NCI-H2196 (cell line): Measurements from ENCODE around the gene BEND2.

ENCODE experiments used
- DNase-seq: peaks from one replicate; lab custom pipeline; 2025; ENCODE audit not compliant: unreplicated experiment; lab: John Stamatoyannopoulos, UW

BEND2 gene

GRCh38 chrX:18146009-18146408 lies 74.7 kb downstream of the BEND2 start:
- no peak for DNase-seq

- DNase-seq = no peak
These were observed 83.9 kb downstream of the BEND2 start for GRCh38 chrX:18136816-18137215.

- DNase-seq = no peak
These were observed 87.1 kb downstream of the BEND2 start for GRCh38 chrX:18133605-18134004.

DNA sequence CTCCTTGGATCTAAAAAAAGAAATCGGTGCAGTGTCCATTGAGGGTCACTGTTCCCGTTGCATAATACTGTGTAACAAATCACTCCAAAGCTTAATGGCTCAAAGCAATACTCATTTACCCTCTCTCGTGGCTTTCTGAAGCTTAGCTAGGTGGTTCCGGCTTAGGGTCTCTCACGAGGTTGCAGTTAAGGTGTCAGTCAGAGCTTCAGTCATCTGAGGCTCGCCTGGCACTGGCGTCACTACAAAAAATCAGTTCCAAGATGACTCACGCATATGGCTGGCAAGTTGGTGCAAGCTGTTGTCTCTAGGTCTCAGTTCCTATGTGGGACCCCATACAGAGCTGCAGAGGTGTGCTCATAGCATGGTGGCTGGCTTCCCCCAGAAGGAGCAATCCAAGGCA lies 91.0 kb downstream of the BEND2 start:
- DNase-seq = no peak

GRCh38 chrX:18126971-18127370 lies 93.7 kb downstream of the BEND2 start:
- DNase-seq = no peak

DNA sequence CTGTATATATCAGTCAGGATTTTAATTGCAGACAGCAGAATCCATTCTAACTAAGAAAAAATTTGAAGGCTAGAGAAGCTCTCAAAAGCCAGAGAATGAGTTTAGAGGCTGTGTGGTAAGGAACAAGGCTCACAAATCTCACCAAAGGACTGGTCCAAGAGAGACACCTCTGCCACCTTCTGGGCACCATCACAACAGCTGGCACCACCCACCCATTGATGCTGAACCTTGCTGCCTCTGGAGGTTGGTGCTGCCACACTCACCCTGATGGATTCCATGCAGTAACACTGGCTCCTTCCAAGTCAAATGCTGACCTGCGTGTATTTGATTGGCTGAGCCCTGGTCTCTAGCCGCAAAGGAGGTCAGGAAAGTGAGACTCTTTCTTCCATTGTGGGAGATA lies 100.8 kb downstream of the BEND2 start:
- peak; percentile 14 for DNase-seq
